GM12801 (cell line): ENCODE data around the gene CACNA1D.

Source experiments
- CTCF ChIP-seq: IDR thresholded peaks from one replicate; pipeline ENCODE4 v1.5.1; 2011; ENCODE audit warnings: control low read depth; ENCODE audit not compliant: insufficient read length; ENCODE audit errors: extremely low read depth

Gene CACNA1D

GRCh38 chr3:53775834-53776251 lies 281.4 kb downstream of the CACNA1D start:
- TF ChIP-seq CTCF: no peak

- TF ChIP-seq CTCF: no peak
These were observed 282.2 kb downstream of the CACNA1D start for GRCh38 chr3:53776494-53777101.

- no peak for TF ChIP-seq CTCF
These were observed 283.1 kb downstream of the CACNA1D start for GRCh38 chr3:53777468-53777867.

- TF ChIP-seq CTCF: no peak
These were observed 283.7 kb downstream of the CACNA1D start for GRCh38 chr3:53778153-53778552.

- no peak for TF ChIP-seq CTCF
These were observed 285.8 kb downstream of the CACNA1D start for GRCh38 chr3:53780171-53780570.

GRCh38 chr3:53780806-53781205 lies 286.4 kb downstream of the CACNA1D start:
- no peak for TF ChIP-seq CTCF

GRCh38 chr3:53787016-53787415 lies 292.6 kb downstream of the CACNA1D start:
- TF ChIP-seq CTCF: no peak
